GM13977 (cell line): ENCODE results near the gene KAZN.

Source experiments
- DNase-seq: peaks from one replicate; pipeline ENCODE4 v3.0.0; 2012; ENCODE audit warnings: low spot score
- CTCF ChIP-seq: IDR thresholded peaks from 2 replicates; pipeline ENCODE4 v1.5.1; 2012; ENCODE audit warnings: mild to moderate bottlenecking, control low read depth; ENCODE audit not compliant: insufficient read depth; ENCODE audit errors: extremely low read depth, missing control alignments
- in situ Hi-C: fragments of 300-500 bp; cut with MboI; formaldehyde crosslinking; loops from one replicate; pipeline ENCODE4 v1.12.0; 2022; ENCODE audit warnings: low sequenced_read_pairs, low pct_unique_long_range_greater_than_20kb, mixed read lengths, inconsistent platforms; ENCODE audit not compliant: unreplicated experiment

KAZN gene

DNA sequence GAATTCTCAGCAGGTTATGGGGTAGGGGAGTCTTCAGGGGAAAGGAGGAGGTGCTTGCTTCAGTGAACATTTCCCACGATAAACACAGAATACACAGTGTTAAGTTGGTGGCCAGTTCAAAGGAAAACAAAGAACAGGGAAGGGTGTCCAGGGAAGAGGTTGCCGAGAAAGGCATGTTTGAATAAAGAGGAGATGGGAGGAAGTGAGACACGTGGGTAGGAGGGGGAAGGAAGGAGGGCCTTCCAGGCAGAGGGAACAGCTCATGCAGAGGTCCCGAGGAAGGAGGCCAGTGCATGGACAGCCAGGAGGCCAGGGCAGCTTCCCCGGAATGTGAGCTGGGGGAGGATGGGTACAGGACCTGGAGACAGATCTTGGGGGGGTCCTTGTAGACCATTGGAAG, 424.7 kb downstream of the KAZN start:
- in situ Hi-C loops = no loop called here
- no peak for DNase-seq

DNA sequence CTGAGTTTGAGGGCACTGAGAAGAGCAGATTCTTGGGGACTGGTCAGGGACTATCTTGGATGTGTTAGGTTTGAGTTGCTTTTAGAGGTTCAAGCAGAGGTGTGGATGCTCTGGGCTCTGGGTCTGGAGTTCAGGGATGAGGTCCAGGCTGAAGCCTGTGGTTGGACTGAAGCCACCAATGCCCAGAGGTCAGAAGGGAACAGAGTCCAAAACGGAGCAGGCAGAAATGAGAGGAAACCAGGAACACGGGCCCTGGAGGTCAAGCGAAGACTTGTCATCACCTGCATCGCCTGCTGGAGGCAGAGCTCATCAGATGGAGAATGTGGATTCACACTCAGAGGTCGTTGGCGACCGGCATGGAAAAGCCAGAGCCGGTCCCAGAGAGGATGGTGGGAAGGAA, 425.5 kb downstream of the KAZN start:
- DNase-seq = no peak
- TF ChIP-seq CTCF = no peak
- in situ Hi-C loops = no loop called here

More for the DNA sequence above, 424.7 kb downstream of the KAZN start:
- TF ChIP-seq CTCF = no peak

- in situ Hi-C loops = loop anchor here (25.0 kb wide), 1 partner anchor 914 kb away; no protein-coding TSS in a partner anchor
- TF ChIP-seq CTCF = no peak
- no peak for DNase-seq
Observed at GRCh38 chr1:15026117-15026489, 427.6 kb downstream of the KAZN start.

GRCh38 chr1:15027515-15027986, 429.1 kb downstream of the KAZN start:
- in situ Hi-C loops = loop anchor here (25.0 kb wide), 1 partner anchor 915 kb away; no protein-coding TSS in a partner anchor
- peak; percentile 76 for TF ChIP-seq CTCF
- peak; percentile 67 for DNase-seq

DNA sequence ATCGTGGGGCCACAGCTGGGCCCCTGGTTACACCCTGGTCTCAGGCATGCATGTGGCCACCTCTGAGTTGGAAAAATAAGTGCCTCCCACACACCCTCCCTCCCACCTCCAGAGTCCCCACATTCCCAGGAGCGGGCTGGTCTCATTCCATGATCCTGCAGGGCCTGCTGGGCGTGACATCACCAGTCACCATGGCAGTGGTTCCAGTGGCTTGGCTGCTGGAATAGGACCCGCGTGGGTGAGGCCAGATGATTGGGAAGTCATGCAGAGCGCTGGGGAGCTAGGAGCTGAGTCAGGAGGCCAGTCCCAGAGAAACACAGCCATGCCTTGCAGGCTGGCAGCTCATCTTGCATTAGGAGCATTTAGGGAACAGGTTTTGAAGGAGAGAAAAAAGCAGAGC, 429.6 kb downstream of the KAZN start:
- in situ Hi-C loops = loop anchor here (25.0 kb wide), 1 partner anchor 916 kb away; no protein-coding TSS in a partner anchor
- DNase-seq = no peak
- TF ChIP-seq CTCF = no peak

DNA sequence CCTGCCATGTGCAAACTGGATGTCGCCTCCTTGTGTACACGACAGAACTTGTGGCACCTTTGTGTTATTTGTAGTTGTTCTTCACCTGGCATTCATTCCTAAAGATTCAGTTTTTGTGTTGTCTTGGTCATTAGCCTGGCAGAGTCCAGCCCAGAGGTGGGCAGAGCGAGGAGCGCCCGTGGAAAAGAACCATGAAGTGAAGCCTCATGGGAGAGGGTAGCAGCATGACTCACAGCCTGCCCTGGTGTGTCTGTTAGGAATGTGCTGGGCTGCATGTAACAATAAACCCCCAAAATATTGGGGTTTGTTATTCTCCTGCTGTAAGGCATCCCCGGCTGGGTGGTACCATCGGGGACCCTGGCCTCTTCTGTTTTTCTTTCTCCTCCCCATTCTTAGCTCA, 430.1 kb downstream of the KAZN start:
- no peak for TF ChIP-seq CTCF
- DNase-seq = no peak
- in situ Hi-C loops = loop anchor here (25.0 kb wide), 1 partner anchor 916 kb away; no protein-coding TSS in a partner anchor
